GM21737 (cell line): Measurements from ENCODE around the gene GNLY.
"Not testable (repeated sequence)": the region's sequence is repeated elsewhere in the genome, so short reads cannot be mapped to it uniquely, and the experiment has no call there.

Source experiments
- ATAC-seq: cut with Tn5 transposase; IDR thresholded peaks from one replicate; pipeline ENCODE4 v1.9.1; 2021; ENCODE audit warnings: mild to moderate bottlenecking, moderate library complexity; ENCODE audit not compliant: unreplicated experiment

The GNLY gene

GRCh38 chr2:85694052-85695025, at the start of gene GNLY:
Gene GNLY (plus strand): TSS chr2:85694358. CDS start chr2:85694419, 61 bp downstream.
- no peak for ATAC-seq

- no peak for ATAC-seq
Observed at GRCh38 chr2:85644909-85645308, 49.2 kb upstream of the GNLY start.

GRCh38 chr2:85646166-85646565, 48.0 kb upstream of the GNLY start:
- no peak for ATAC-seq

DNA sequence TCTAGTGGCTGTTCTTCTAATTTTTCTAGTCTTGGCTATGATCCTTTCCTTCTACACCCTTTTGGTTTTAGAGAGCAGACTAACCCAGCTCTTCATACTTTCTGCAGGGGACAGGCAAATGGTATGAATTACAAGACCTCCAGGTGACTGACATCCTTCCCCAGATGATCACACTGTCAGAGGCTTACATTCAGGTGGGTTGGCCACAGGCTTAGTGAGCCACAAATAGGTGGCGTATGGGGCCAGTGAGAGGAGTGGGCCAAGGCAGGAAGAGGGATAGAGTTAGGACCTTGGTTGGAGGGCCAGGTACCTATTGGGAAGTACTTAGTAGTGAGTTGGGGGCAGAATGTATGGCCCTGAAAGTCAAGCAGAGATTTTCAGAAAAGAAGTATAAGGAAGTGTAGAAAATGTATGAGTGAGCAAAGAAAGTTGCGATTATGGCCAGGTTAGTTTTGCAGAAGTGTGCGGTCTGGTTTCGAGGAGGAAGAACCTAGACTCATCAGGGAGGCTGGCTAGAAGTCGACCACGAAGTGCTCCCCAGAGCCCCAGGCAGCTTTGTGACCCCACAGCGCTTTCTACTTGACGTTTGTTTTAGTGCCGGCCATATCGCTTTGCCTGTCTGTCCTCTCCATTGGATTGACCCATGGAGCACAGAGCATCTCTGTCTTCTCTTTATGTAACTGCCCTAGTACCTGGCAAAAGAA, 46.2 kb upstream of the GNLY start:
- ATAC-seq = no peak

GRCh38 chr2:85648619-85649018, 45.5 kb upstream of the GNLY start:
- no peak for ATAC-seq

DNA sequence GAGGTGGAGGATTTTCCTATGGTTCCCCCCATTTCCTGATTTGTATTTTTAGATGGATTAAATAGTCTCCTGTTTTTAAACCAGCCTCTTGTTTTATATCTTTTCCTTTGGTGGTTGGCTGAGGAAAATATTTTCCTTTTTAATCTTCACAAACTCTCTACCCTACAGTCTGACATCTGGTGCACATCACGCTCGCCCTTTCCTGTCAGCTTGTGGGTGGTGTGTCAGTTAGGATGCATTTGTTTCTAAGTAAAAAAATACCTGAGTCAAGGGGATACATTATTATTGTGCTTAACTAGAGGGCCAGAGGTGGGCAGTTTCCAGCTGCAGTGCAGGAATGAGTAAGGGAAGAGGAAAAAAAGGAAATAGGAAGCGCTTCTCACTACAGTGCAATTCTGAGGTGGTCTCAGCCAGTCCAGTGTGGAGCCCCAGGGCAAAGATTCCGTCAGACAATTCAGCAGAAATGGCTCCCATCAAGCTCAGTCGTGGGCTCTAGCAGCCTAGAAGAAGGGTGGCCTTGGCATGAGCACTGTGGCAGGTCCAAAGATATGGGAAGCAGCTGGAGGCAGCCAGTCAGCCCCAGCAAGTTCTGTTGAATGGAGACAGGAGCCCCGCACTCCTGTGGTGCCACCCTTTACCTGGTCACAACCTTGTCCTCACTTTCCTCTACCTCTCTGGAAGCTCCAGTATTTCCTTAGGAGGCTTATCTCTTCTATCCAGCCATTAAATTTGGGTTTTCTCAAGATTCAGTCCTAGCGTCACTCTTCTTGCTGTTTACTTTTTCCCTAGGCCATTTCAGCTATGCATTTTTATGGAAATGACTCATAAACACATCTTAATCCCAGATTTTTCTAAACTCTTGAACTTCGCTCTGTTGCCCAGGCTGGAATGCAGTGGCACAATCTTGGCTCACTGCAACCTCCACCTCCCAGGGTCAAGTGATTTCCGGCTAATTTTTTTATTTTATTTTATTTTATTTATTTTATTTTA, 44.7 kb upstream of the GNLY start:
- ATAC-seq = no peak

GRCh38 chr2:85650456-85650855, 43.7 kb upstream of the GNLY start:
- ATAC-seq = no peak

DNA sequence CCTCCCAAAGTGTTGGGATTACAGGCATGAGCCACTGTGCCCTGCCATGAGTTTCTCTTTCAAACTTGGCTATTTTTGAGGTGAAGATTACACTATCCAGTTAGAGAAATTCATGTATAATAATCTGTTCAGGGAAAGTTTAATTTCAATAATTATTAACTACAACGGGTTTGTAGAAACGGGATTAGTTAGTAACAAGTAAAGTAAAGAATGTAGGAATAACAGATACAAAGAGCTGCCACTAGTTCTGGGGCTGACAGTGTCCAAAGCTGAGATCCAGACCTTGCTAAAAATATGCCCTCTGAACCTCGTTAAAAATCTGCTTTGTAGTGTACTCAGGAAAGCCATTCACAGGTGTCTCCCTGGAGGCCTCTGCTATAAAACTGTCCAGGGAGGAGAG, 43.1 kb upstream of the GNLY start:
- no peak for ATAC-seq

- no peak for ATAC-seq
Observed at GRCh38 chr2:85652056-85652455, 42.1 kb upstream of the GNLY start.

DNA sequence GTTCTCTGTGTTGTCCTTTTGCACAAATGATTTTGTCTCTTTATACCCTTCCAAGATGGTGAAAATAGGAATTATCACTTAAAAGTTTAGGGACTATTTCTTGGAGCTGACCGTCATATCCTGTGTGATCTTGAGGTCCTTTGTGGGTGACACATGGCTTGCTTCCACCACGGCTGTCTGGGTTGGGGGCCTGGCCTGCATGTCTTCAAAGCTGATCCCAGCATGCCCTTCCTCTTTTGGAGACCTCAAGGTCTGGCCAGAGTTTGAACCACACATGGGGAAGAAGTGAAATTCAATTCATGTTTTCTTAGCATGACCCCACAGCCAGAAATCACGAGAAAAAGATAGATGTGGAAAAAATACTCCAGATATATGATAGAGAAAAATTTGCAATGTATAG, 40.2 kb upstream of the GNLY start:
- ATAC-seq = no peak

GRCh38 chr2:85655961-85656417, 38.2 kb upstream of the GNLY start:
- no peak for ATAC-seq

DNA sequence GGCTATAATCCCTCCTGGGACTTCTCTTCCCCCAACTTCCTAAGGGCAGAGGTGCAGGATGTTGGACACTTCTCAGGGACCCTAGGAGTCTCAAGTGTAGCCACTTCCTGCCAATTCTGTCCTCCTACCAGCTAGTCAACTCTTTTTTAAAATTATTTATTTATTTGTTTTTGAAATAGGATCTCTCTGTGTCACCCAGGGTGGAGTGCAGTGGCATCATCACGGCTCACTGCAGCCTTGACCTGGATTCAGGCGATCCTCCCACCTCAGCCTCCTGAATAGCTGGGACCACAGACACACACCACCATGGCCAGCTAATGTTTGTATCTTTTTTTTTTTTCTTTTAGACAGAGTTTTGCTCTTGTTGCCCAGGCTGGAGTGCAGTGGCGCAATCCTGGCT, 37.7 kb upstream of the GNLY start:
- ATAC-seq = no peak

GRCh38 chr2:85657399-85657798, 36.8 kb upstream of the GNLY start:
- ATAC-seq = not testable (repeated sequence)

- no peak for ATAC-seq
Observed at GRCh38 chr2:85659324-85659981, 34.7 kb upstream of the GNLY start.

DNA sequence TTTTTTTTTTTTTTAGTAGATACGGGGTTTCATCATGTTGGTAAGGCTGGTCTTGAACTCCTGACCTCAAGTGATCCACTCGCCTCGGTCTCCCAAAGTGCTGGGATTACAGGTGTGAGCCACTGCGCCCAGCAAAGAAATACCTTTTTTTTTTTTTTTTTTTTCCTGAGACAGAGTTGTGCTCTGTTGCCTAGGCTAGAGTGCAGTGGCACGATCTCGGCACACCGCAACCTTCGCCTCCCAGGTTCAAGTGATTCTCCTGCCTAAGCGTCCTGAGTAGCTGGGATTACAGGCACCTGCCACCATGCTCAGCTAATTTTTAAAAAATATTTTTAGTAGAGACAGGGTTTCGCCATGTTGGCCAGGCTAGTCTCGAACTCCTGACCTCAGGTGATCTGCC, 33.9 kb upstream of the GNLY start:
- not testable (repeated sequence) for ATAC-seq

DNA sequence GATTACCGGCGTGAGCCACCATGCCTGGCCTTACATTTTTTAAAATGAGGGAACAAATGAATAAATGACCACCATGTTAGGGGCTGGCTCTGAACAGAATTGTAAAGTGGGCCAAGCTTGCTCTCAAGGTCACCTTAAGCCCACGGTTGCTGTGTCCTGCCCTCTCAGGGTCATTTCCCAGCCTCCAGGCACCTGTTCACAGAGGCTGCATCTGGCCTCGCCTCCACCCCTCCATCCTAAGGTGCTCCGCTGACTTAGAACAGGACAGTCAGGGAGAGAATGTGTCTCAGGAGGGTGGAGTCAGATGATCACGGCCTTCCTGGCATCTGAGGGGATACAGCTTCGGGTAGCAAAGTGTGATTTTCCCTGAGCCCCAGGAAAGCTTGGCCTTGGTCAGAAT, 33.4 kb upstream of the GNLY start:
- no peak for ATAC-seq

- ATAC-seq = no peak
Observed at GRCh38 chr2:85661139-85661858, 32.9 kb upstream of the GNLY start.

GRCh38 chr2:85662899-85663593, 31.1 kb upstream of the GNLY start:
- no peak for ATAC-seq
